NCI-H345 treated with DMSO at 0.1 percent for 48 hours (cell line): ENCODE data around the gene AP4S1.
"Not testable (repeated sequence)": the region's sequence is repeated elsewhere in the genome, so short reads cannot be mapped to it uniquely, and the experiment has no call there.

Experiments used
- DNase-seq: peaks from one replicate; lab custom pipeline; 2025; ENCODE audit not compliant: unreplicated experiment; lab: John Stamatoyannopoulos, UW

AP4S1 gene

GRCh38 chr14:31042300-31042699, 16.9 kb downstream of the AP4S1 start:
- no peak for DNase-seq

- DNase-seq = not testable (repeated sequence)
These were observed 17.4 kb downstream of the AP4S1 start for GRCh38 chr14:31042893-31043292.

- no peak for DNase-seq
These were observed 17.9 kb downstream of the AP4S1 start for GRCh38 chr14:31043379-31043778.

- DNase-seq = no peak
These were observed 20.1 kb downstream of the AP4S1 start for GRCh38 chr14:31045501-31046080.

- no peak for DNase-seq
These were observed 22.1 kb downstream of the AP4S1 start for GRCh38 chr14:31047503-31047902.

GRCh38 chr14:31051023-31051422, 25.6 kb downstream of the AP4S1 start:
- no peak for DNase-seq

- no peak for DNase-seq
These were observed 26.1 kb downstream of the AP4S1 start for GRCh38 chr14:31051511-31051910.

GRCh38 chr14:31052905-31053586, 27.6 kb downstream of the AP4S1 start:
- not testable (repeated sequence) for DNase-seq

GRCh38 chr14:31057035-31057434, 31.6 kb downstream of the AP4S1 start:
- no peak for DNase-seq

GRCh38 chr14:31057701-31058364, 32.4 kb downstream of the AP4S1 start:
- DNase-seq = no peak

- DNase-seq = no peak
These were observed 33.9 kb downstream of the AP4S1 start for GRCh38 chr14:31059152-31059924.

- no peak for DNase-seq
These were observed 34.9 kb downstream of the AP4S1 start for GRCh38 chr14:31060253-31060875.

- not testable (repeated sequence) for DNase-seq
These were observed 37.5 kb downstream of the AP4S1 start for GRCh38 chr14:31062908-31063307.

- no peak for DNase-seq
These were observed 42.8 kb downstream of the AP4S1 start for GRCh38 chr14:31068235-31068634.

GRCh38 chr14:31069343-31069742, 43.9 kb downstream of the AP4S1 start:
- no peak for DNase-seq

GRCh38 chr14:31070431-31070830, 45.0 kb downstream of the AP4S1 start:
- no peak for DNase-seq

- DNase-seq = no peak
These were observed 45.7 kb downstream of the AP4S1 start for GRCh38 chr14:31071151-31071550.

- no peak for DNase-seq
These were observed 49.7 kb downstream of the AP4S1 start for GRCh38 chr14:31075144-31075543.

GRCh38 chr14:31078766-31079165, 53.3 kb downstream of the AP4S1 start:
- no peak for DNase-seq

GRCh38 chr14:31080056-31080455, 54.6 kb downstream of the AP4S1 start:
- DNase-seq = no peak

- no peak for DNase-seq
These were observed 55.0 kb downstream of the AP4S1 start for GRCh38 chr14:31080484-31080883.
